BJ (cell line): ENCODE measurements around the gene AGO3. TPM values are rescaled to one million over a fixed set of nuclear protein-coding genes. Genes with fewer than 3 reads are reported as not detected.
A peak's percentile ranks its signal among the peaks of the same experiment; 100 is the strongest.

ENCODE experiments used
- CTCF ChIA-PET: fragments of 350-600 bp; formaldehyde crosslinking; extraction: SDS; loops from one replicate; lab custom pipeline; 2021; ENCODE audit warnings: antibody characterized with exemption, inconsistent platforms; lab: Yijun Ruan, JAX
- POLR2A ChIA-PET: fragments of 300-600 bp; sonication (Branson Sonifier 250); formaldehyde crosslinking; extraction: SDS; loops from one replicate; lab custom pipeline; 2021; ENCODE audit warnings: antibody characterized with exemption; lab: Charles Lee
- DNase-seq: peaks from one replicate; pipeline ENCODE4 v3.0.0-alpha.2; 2011; ENCODE audit warnings: low read depth
- H3K27me3 ChIP-seq: 2 replicates; pipeline ENCODE4 v1.6.0; 2011; ENCODE audit warnings: low read length; ENCODE audit not compliant: control insufficient read depth, insufficient read depth
- H3K36me3 ChIP-seq: 2 replicates; pipeline ENCODE4 v1.5.1; 2011; ENCODE audit warnings: low read length; ENCODE audit not compliant: control insufficient read depth, insufficient read depth
- H3K4me3 ChIP-seq: 2 replicates; pipeline ENCODE4 v1.5.1; 2011; ENCODE audit warnings: low read depth, mild to moderate bottlenecking, control low read depth, low read length
- CTCF ChIP-seq: IDR thresholded peaks from 2 replicates; pipeline ENCODE4 v1.5.1; 2011; ENCODE audit warnings: low read depth, mild to moderate bottlenecking, control low read depth, inconsistent platforms, low read length, moderate library complexity; ENCODE audit not compliant: insufficient read depth
- polyA plus RNA-seq: library from polyadenylated mRNA; depleted of rRNA; stranded (reverse); fragments of >200 nt; gene quantifications from 2 replicates; pipeline ENCODE4 v1.2.3, GENCODE V29; 2011

AGO3 gene
- polyA plus RNA-seq, 1 experiment = 18.9 TPM

GRCh38 chr1:36083635-36084496 is 153.0 kb downstream of the AGO3 start, which contains the start of gene TEKT2:
Gene TEKT2 (plus strand): TSS chr1:36084094. CDS start chr1:36084922, 828 bp downstream.
- TF ChIP-seq CTCF = no peak
- no peaks in the 10 kb centered on the region for H3K36me3 ChIP-seq
- no peak for DNase-seq
- ChIA-PET CTCF (interaction anchor here (0.6 to 1.2 kb wide), 2 partner anchors 48 to 65 kb away, joined by 3 read pairs; partner anchors contain the start of gene TRAPPC3), POLR2A (no interaction called here)
- H3K4me3 ChIP-seq = peak within 1 kb of the TSS; percentile 44
- no peaks in the 10 kb centered on the region for H3K27me3 ChIP-seq

- ChIA-PET CTCF (interaction anchor here (0.8 kb wide), 1 partner anchor 50 kb away, joined by 4 read pairs; no protein-coding TSS in a partner anchor), POLR2A (no interaction called here)
- TF ChIP-seq CTCF = no peak
- no peak for DNase-seq
- Histone ChIP-seq H3K27me3 (no peaks in the 10 kb centered on the region), H3K36me3 (no peaks in the 10 kb centered on the region), H3K4me3 (peak overlapping the region; percentile 44)
Observed at GRCh38 chr1:36084497-36085115, 153.7 kb downstream of the AGO3 start.

- no peak overlapping the region for H3K4me3 ChIP-seq
- DNase-seq = no peak
- POLR2A ChIA-PET = no interaction called here
Observed at GRCh38 chr1:36085126-36085525, 154.2 kb downstream of the AGO3 start.

GRCh38 chr1:36085686-36086526 is 155.0 kb downstream of the AGO3 start:
- TF ChIP-seq CTCF = no peak
- no peaks in the 10 kb centered on the region; the same call in 1 of the 2 replicates for H3K36me3 ChIP-seq
- no peaks in the 10 kb centered on the region for H3K27me3 ChIP-seq
- H3K4me3 ChIP-seq = no peak overlapping the region
- DNase-seq = no peak
- ChIA-PET POLR2A (no interaction called here), CTCF (interaction anchor here (0.6 to 1.3 kb wide), 2 partner anchors 37 to 257 kb away, joined by 3 read pairs; no protein-coding TSS in a partner anchor)

More at GRCh38 chr1:36085126-36085525, 154.2 kb downstream of the AGO3 start:
- TF ChIP-seq CTCF = no peak
- CTCF ChIA-PET = interaction anchor here (0.6 to 0.8 kb wide), 2 partner anchors 37 to 50 kb away, joined by 3 to 4 read pairs; no protein-coding TSS in a partner anchor
- H3K27me3 ChIP-seq = no peaks in the 10 kb centered on the region
- no peaks in the 10 kb centered on the region for H3K36me3 ChIP-seq
